Measurements from ENCODE around the gene PKLR. TPM values are rescaled to one million over a fixed set of nuclear protein-coding genes. Genes with fewer than 3 reads are reported as not detected.

The PKLR gene
- polyA plus RNA-seq, 1 of the 3 experiments (the other 2 are of a cell fraction): not detected

DNA sequence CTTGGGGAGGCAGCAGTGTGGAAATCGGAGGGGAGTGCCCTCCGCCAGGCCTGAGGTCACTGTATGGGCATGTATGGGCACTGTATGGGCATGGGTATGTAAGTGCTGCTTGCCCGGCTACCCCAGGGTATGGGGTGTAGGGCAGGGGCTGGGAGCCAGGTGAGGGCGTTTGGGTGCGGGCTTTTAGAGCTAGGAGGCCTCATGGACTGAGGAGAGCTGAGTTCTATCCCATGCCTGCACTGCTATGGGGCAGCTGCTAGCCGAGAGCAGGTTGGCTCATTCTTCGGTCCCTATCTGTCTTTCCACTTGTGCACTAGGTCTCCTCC, 5.3 kb downstream of the PKLR start:
- ChIA-PET CTCF (interaction anchor here (0.9 kb wide), 1 partner anchor 12 kb away, joined by 3 read pairs; no protein-coding TSS in a partner anchor), POLR2A (no interaction called here)
- Histone ChIP-seq H4K20me1 (ENCODE audit: insufficient read depth) (no peaks in the 10 kb centered on the region), H3K9me2 (no peaks in the 10 kb centered on the region), H3K4me1 (ENCODE audit: control insufficient read depth in 1 of 2, insufficient read depth in 2 of 2, low read depth in 1 of 2, low read length in 1 of 2) (no peaks in the 10 kb centered on the region), H3K9ac (no peak overlapping the region), H3K79me2 (ENCODE audit: insufficient read depth) (no peaks in the 10 kb centered on the region), H2AFZ (ENCODE audit: low read depth) (no peak overlapping the region), H3F3A (replicated peaks; ENCODE audit: insufficient read depth) (no peaks in the 10 kb centered on the region), H3K27me3 (ENCODE audit: insufficient read depth) (no peaks in the 10 kb centered on the region), H3K36me3 (replicated peaks in 1 of 2; ENCODE audit: control insufficient read depth in 1 of 2, insufficient read depth in 2 of 2, low read length in 1 of 2) (no peaks in the 10 kb centered on the region), H3K4me2 (no peak overlapping the region), H3K27ac (ENCODE audit: low read depth in 2 of 2, low read length in 1 of 2) (no peak overlapping the region), H3K9me3 (no peaks in the 10 kb centered on the region), H3K4me3 (ENCODE audit: low read depth in 2 of 2, low read length in 1 of 2) (no peak overlapping the region)
- TF ChIP-seq, protein P1, sequence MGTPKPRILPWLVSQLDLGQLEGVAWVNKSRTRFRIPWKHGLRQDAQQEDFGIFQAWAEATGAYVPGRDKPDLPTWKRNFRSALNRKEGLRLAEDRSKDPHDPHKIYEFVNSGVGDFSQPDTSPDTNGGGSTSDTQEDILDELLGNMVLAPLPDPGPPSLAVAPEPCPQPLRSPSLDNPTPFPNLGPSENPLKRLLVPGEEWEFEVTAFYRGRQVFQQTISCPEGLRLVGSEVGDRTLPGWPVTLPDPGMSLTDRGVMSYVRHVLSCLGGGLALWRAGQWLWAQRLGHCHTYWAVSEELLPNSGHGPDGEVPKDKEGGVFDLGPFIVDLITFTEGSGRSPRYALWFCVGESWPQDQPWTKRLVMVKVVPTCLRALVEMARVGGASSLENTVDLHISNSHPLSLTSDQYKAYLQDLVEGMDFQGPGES (IDR thresholded peaks at IDR 0.05; ENCODE audit: low read depth, low read length): no peak
- no peak for TF ChIP-seq FOXJ3 (CRISPR knock-in tag; IDR thresholded peaks at IDR 0.05)
- TF ChIP-seq, protein P2, sequence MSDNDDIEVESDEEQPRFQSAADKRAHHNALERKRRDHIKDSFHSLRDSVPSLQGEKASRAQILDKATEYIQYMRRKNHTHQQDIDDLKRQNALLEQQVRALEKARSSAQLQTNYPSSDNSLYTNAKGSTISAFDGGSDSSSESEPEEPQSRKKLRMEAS (IDR thresholded peaks at IDR 0.05; ENCODE audit: low read depth): no peak
- TF ChIP-seq YY1 (IDR thresholded peaks at IDR 0.05; ENCODE audit: low read depth): no peak
- TF ChIP-seq ELF1 (IDR thresholded peaks at IDR 0.05): no peak
- no peak for TF ChIP-seq TCF12 (IDR thresholded peaks at IDR 0.05)
- no peak for TF ChIP-seq CHD2 (IDR thresholded peaks at IDR 0.05; ENCODE audit: low read length, partially characterized antibody)
- TF ChIP-seq, protein P3, sequence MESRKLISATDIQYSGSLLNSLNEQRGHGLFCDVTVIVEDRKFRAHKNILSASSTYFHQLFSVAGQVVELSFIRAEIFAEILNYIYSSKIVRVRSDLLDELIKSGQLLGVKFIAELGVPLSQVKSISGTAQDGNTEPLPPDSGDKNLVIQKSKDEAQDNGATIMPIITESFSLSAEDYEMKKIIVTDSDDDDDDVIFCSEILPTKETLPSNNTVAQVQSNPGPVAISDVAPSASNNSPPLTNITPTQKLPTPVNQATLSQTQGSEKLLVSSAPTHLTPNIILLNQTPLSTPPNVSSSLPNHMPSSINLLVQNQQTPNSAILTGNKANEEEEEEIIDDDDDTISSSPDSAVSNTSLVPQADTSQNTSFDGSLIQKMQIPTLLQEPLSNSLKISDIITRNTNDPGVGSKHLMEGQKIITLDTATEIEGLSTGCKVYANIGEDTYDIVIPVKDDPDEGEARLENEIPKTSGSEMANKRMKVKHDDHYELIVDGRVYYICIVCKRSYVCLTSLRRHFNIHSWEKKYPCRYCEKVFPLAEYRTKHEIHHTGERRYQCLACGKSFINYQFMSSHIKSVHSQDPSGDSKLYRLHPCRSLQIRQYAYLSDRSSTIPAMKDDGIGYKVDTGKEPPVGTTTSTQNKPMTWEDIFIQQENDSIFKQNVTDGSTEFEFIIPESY (IDR thresholded peaks at IDR 0.05; ENCODE audit: borderline replicate concordance, low read depth): no peak
- TF ChIP-seq TEAD4 (IDR thresholded peaks at IDR 0.05; ENCODE audit: borderline replicate concordance, insufficient read depth): no peak
- TF ChIP-seq NFIC (IDR thresholded peaks at IDR 0.05; ENCODE audit: borderline replicate concordance): no peak
- no peak for TF ChIP-seq TAF1 (IDR thresholded peaks at IDR 0.05; ENCODE audit: borderline replicate concordance, low read depth, low read length)
- no peak for TF ChIP-seq EZH2phosphoT487 (IDR thresholded peaks at IDR 0.05; ENCODE audit: borderline replicate concordance, low read depth)
- no peak for TF ChIP-seq MEF2A (IDR thresholded peaks at IDR 0.05; ENCODE audit: borderline replicate concordance, low read depth)
- TF ChIP-seq RFX5 (IDR thresholded peaks at IDR 0.05; ENCODE audit: low read length): no peak
- TF ChIP-seq, protein P4, sequence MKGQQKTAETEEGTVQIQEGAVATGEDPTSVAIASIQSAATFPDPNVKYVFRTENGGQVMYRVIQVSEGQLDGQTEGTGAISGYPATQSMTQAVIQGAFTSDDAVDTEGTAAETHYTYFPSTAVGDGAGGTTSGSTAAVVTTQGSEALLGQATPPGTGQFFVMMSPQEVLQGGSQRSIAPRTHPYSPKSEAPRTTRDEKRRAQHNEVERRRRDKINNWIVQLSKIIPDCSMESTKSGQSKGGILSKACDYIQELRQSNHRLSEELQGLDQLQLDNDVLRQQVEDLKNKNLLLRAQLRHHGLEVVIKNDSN (IDR thresholded peaks at IDR 0.05; ENCODE audit: borderline replicate concordance, low read depth): no peak
- no peak for DNase-seq
- 80% methylated on average over 5 of the region's 7 CpGs for WGBS (ENCODE audit: low lambda C conversion rate)
